GM12892 (cell line): Measurements from ENCODE around the gene KRTCAP2.

Experiments
- DNase-seq: peaks from one replicate; pipeline ENCODE4 v3.0.0; 2011; ENCODE audit not compliant: insufficient read length
- FAIRE-seq: peaks from 2 replicates; lab custom pipeline; 2011; peaks lifted over from hg19 to GRCh38; lab: Jason Lieb, UNC
- POLR2A ChIP-seq: IDR thresholded peaks from 2 replicates; pipeline ENCODE4 v1.6.1; 2011; ENCODE audit warnings: low read depth, low read length, control low read depth
- POLR2AphosphoS5 ChIP-seq: IDR thresholded peaks from 2 replicates; pipeline ENCODE4 v1.6.1; 2011; ENCODE audit warnings: low read depth, low read length, control low read depth
- TAF1 ChIP-seq: IDR thresholded peaks from 2 replicates; pipeline ENCODE4 v1.6.1; 2011; ENCODE audit warnings: low read depth, mild to moderate bottlenecking, control low read depth, low read length, borderline replicate concordance

KRTCAP2 gene

DNA sequence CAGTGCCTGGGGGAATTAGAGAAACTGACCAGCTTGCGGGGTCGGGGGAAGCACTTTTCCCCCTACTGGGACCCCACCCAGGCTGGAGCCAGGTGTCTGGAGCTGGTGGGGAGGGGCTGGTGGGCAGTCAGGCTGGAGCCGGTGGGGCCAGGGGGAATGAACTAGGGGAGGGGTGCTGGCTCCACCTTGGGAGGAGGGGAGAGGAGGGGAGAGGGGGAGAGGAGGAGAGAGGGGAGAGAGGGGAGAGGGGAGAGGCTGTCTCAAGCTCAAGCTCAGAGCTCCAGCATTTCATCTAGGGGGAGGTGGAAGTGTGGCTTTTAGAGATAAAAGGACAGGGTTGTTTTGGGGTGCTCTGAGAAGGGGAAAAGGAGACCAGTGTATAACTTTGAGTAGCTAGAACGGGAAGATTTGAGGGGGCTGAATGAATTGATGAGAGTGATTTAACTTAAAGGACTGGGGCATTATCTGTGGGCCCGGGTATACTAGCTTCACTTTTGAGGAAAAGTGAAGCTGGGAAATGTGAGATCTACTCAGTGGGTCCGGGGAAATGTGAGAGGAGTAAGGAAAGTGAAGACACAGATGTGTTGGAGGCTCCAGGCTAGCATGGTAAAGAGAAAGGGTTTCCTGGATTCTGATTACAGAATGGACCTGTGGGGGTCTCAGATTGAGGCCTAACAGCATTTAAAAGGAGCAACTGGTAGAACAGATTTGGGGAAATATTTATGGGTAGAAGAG, 42.7 kb downstream of the KRTCAP2 start:
- DNase-seq, result no peak
- FAIRE-seq, result no peak
- TF ChIP-seq POLR2AphosphoS5 (no peak), TAF1 (no peak), POLR2A (no peak)

DNA sequence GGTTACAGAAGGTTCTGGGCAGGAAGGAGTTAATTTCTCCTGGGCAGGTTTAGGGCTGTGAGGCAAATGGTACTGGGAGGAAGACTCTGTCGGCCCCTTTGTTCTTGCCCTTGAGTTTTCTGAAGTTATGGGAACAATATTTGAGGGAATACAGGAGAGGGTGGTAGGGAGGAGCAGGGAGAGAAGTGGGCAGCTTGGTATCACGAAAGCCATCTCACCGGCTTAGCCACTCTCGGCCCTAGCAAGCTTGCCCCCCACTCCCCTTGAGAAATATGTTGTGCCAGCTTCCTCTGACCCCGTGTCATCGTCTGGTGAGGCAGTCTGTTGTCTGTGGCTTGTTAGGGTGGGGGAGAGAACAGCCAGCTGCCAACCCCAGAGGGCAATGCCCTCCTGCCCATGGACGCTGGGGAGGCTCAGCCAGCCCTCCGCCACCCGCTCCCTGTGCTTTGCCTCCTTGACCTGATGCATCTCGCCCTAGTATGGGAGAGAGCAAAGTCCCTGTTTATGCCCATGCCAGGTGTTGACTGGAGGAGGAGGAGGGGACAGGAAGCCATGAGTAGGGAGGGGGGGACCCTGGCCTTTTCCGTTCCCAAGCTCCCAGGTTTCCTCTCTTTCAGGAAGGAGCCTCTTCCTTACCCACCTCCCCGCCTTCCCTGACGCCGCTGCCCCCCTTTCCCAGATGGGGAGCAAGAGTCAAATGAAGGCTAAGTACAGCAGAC, 44.2 kb downstream of the KRTCAP2 start:
- no peak for DNase-seq
- no peak for TF ChIP-seq POLR2A
- no peak for TF ChIP-seq TAF1
- no peak for TF ChIP-seq POLR2AphosphoS5
- no peak for FAIRE-seq

DNA sequence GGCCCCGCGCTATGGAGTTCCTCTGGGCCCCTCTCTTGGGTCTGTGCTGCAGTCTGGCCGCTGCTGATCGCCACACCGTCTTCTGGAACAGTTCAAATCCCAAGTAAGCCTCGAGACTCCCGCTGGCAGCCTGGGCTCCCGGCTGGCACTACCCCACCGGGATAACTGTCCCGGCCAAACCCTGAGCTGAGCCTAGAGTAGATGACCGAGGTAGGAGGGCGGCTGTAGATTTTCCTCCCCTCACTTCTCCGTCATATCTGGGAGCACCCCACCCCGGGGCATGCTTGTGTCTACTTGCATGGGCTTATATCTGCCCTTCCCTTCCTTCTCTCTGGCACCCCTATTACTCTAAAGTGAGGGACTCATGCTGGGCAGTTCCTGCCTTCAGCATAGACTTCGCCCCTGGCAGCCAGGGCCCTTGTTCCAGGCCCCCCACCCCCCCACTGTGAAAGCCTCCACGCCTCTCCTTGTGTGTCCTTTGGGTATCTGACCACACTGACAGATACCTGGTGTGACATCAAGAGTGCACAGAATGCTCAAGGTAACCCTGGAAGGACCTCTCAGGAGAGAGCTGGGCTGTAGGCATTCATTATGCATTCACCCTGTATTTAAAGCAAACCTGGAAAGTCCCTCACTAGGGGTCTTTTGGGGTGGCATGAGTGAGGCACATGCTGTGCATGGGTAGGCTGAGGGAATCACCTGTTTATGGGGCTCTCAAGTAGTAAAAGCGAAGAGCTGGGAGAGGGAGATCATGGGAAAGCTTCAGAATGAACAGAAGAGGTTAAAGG, 44.9 kb downstream of the KRTCAP2 start:
- no peak for DNase-seq
- TF ChIP-seq POLR2AphosphoS5, result no peak
- TF ChIP-seq POLR2A, result no peak
- TF ChIP-seq TAF1, result no peak
- FAIRE-seq, result no peak

DNA sequence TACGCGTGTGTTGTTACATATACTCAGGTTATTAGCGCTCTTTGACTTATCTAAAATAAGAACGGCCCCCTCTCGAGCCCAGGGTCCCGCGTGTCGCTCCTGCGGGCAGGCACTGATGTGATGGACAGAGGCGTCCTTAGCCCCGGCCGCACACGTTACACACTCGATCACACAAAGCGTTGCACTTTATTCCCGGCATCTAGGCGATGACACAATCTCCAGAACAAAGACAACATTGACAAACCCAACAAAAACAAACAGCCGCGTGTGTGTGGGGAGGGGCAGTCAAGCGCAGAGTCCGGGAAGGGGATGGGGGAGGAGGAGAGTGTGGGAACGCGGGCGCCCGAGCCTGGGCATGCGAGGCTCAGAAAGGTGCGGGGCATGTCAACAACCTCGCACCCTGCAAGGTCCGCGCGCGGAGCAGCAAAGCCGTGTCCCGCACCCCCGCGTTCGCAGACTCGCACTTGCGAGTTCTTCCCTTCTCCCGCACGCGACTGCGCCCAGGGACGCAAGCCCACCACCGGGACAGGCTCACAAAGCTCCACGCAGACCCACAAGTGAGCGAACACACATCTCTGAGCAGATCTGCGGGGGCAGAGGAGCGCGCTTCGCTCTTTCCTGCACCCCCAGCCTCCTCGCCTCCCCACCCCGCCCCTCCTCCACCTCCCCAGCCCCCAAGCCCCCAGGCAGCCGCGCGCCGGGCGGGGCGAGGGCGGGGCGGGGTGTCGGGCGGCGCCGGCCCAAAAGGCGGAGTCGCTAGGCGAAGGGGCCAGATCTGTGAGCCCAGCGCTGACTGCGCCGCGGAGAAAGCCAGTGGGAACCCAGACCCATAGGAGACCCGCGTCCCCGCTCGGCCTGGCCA, 45.8 kb downstream of the KRTCAP2 start, which contains the start of gene EFNA1:
EFNA1 (plus strand) TSS at position 772 of the 862 bp plus-strand sequence. CDS start 102 bp downstream, outside the sequence.
- TF ChIP-seq POLR2A (no peak), POLR2AphosphoS5 (no peak), TAF1 (no peak)
- DNase-seq, result no peak
- no peak for FAIRE-seq

DNA sequence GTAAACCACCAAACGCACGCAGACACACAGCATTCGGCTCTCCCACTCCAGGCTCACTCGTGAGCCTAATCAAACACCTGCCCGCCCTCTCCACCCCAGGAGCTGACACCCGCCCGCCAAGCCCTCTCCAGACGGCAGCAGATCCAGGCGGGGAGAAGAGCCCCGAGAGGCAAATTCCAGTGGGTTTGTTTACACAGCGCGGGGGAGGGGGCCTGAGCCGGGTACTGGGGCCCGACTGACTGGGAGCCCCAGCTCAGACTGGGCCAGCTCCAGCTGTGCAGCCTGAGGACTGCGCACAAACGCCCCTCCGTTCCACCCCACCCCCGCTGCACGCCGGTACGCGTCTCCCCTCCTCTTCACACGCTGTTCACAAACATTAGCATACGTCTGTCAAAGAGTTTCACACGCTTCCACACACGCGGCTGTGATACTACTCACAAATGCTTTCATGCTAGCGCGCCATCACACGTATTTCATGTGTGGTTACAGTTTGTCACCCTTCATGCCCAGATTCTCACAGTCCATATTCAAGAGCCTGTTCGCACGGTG, 46.5 kb downstream of the KRTCAP2 start:
- FAIRE-seq, result no peak
- TF ChIP-seq POLR2AphosphoS5 (no peak), POLR2A (no peak), TAF1 (no peak)
- no peak for DNase-seq

DNA sequence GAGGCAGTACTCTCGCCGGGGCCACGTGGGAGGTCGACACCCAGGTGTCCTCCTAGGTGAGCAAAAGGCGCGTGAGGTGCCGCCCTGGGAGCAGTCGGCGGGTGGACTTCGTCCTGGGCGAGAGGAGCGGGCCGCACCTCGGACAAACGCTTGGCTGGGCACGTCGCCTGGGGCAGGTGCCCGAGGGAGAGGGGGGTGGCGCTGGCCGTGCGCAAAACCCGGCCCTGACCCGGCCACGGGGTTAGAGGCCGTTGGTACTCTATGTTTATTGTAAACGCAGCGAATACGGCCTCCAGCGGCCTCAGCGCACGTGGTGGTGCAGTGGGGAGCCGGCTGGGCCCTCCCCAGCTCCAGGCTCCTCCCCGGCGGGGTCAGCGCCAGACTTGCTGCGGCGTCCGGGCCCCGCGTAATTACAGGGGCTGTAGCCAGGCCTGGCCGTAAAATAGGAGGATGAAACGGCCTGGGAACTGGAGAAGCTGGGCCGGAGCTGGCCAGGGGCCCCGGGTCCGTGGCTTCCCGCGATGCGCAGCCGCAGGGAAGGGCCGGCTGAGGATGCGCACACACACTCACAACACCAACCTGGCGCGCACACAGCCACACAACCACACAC, 47.1 kb downstream of the KRTCAP2 start:
- DNase-seq (no peak), FAIRE-seq (no peak)
- no peak for TF ChIP-seq POLR2A
- TF ChIP-seq TAF1, result no peak
- TF ChIP-seq POLR2AphosphoS5, result no peak

DNA sequence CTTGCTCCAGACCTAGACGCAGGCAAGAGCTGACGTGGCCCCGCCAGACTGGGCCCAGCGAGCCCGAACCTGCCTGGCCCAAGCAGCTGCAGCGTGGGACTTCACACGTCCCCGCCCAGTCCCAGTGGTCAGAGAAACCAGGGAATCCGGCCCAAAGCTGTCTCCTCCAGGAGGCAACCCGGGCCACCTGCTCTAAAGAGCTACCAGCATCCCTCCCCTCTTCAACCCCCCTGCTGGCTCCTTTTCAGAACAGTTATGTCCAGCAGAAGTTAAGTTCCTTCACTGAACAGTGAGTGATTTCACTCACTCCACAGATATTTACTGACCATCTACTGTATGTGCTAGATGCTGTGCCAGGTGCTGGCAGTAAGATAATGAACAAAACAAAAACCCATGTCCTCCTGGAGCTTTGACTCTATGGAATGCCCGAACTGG, 47.6 kb downstream of the KRTCAP2 start:
- no peak for DNase-seq
- FAIRE-seq, result no peak
- no peak for TF ChIP-seq POLR2A
- TF ChIP-seq TAF1, result no peak
- TF ChIP-seq POLR2AphosphoS5, result no peak

DNA sequence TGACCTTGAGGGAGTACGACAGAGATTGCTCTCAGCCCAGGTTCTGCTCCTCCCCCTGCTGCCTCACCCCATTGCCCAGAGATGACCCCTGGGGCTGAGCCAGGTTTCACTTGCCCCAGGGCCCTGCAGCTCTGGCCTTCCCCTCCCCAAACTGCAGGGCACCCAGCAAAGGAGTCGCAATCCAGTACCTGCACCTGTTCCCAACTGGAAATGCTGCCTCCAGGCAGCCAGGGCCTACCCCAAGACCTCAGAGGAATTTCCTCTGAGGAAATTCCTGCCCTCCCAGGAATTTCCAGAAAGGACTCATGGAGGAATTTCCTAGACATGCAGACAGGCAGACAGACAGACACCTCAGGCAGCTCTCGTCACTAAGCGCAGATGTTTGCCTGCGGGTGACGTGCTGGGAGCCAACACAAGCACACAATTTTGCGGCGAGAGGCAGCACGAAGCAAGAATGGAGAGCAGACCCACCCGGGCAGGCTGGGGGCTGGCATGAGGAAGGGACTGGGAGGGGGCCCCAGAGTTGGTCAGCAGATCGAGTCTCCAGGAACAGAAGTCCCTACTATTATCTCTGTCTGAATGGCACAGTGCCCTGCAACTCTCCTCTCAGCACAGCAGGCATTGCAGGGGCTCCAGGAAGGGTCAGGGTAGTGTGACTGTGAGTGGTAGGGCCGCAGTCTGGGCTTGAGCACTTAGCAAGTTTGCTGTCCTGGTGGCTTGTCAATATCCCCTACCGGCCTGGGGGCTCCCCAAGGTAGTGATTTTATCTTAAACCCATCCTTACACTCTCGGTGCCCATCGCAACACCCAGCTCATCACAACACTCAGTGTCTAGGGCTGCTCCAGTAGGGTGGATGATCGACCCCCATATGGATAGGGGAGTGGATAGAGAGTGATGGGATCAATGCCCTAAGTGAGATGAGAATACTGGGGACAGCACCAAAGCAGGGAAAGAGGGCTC, 48.3 kb downstream of the KRTCAP2 start:
- DNase-seq (no peak), FAIRE-seq (no peak)
- TF ChIP-seq POLR2A (no peak), POLR2AphosphoS5 (no peak), TAF1 (no peak)

DNA sequence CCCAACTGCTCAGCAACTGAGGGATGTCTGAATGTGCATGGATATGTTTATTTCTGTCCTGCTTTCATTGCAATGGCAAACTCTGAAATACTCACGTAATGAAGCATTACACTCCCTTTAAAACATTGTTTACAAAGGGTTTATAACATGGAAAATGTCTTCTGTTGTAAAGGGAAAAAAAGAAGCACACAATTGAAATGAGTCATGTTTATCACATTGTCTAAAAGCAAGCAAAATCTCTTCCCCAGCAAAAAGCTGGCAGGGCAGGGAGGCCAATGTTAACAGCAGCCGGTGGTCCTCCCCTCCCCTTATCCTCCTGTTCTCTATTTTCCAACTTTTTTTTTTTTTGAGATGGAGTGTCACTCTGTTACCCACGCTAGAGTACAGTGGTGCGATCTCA, 49.3 kb downstream of the KRTCAP2 start:
- TF ChIP-seq POLR2AphosphoS5, result no peak
- TF ChIP-seq POLR2A, result no peak
- TF ChIP-seq TAF1, result no peak
- FAIRE-seq (no peak), DNase-seq (no peak)
